Activated CD4-positive, CD25-positive, alpha-beta regulatory T cell (primary cell): Measurements from ENCODE around the gene GET3.
"Not testable (repeated sequence)": the region's sequence is repeated elsewhere in the genome, so short reads cannot be mapped to it uniquely, and the experiment has no call there.

Experiments used
- DNase-seq, 4 experiments: peaks; one replicate each; lab custom pipeline; 2025; lab: John Stamatoyannopoulos, UW

Gene GET3

GRCh38 chr19:12736995-12737834 lies at the start of gene GET3:
TSS of gene GET3 (plus strand) at chr19:12737497. CDS start at chr19:12737506, 9 bp downstream.
- peak; percentile 50 to 67 (median 56) for DNase-seq

GRCh38 chr19:12689012-12689411 lies 48.3 kb upstream of the GET3 start:
- DNase-seq, result no peak

- no peak for DNase-seq
These were observed 47.6 kb upstream of the GET3 start for GRCh38 chr19:12689581-12690216.

- DNase-seq, result no peak
These were observed 44.3 kb upstream of the GET3 start for GRCh38 chr19:12692960-12693359.

GRCh38 chr19:12694641-12695040 lies 42.7 kb upstream of the GET3 start:
- no peak for DNase-seq

- DNase-seq, result no peak
These were observed 42.2 kb upstream of the GET3 start for GRCh38 chr19:12695096-12695495.

GRCh38 chr19:12695514-12695913 lies 41.8 kb upstream of the GET3 start:
- DNase-seq, result no peak

GRCh38 chr19:12695997-12696365 lies 41.3 kb upstream of the GET3 start:
- DNase-seq, result no peak

- peak; percentile 87 to 96 (median 94) for DNase-seq
These were observed 40.6 kb upstream of the GET3 start, which contains the start of gene FBXW9 for GRCh38 chr19:12696366-12697335. TSS of gene FBXW9 (minus strand) at chr19:12696631. CDS start at chr19:12696581, 50 bp downstream.

GRCh38 chr19:12697425-12697824 lies 39.9 kb upstream of the GET3 start:
- DNase-seq, result not testable (repeated sequence)

GRCh38 chr19:12698138-12698537 lies 39.2 kb upstream of the GET3 start:
- DNase-seq, result no peak

GRCh38 chr19:12701596-12702282 lies 35.6 kb upstream of the GET3 start:
- no peak for DNase-seq

- no peak for DNase-seq
These were observed 34.3 kb upstream of the GET3 start for GRCh38 chr19:12703046-12703445.

GRCh38 chr19:12705169-12705568 lies 32.1 kb upstream of the GET3 start:
- DNase-seq, result no peak

GRCh38 chr19:12705654-12706331 lies 31.5 kb upstream of the GET3 start:
- DNase-seq, result no peak

- DNase-seq, result no peak
These were observed 31.0 kb upstream of the GET3 start for GRCh38 chr19:12706332-12706718.

- DNase-seq, result no peak
These were observed 28.7 kb upstream of the GET3 start for GRCh38 chr19:12708641-12709040.

GRCh38 chr19:12711187-12711586 lies 26.1 kb upstream of the GET3 start:
- DNase-seq, result no peak

GRCh38 chr19:12712077-12712476 lies 25.2 kb upstream of the GET3 start:
- not testable (repeated sequence) for DNase-seq

GRCh38 chr19:12713304-12713703 lies 24.0 kb upstream of the GET3 start:
- not testable (repeated sequence) for DNase-seq

- DNase-seq, result no peak
These were observed 22.2 kb upstream of the GET3 start for GRCh38 chr19:12715102-12715501.
